ENCODE data around the gene SV2C. TPM values are rescaled to one million over a fixed set of nuclear protein-coding genes. Genes with fewer than 3 reads are reported as not detected.
"Not testable (repeated sequence)": the region's sequence is repeated elsewhere in the genome, so short reads cannot be mapped to it uniquely, and the experiment has no call there.

The SV2C gene, protein sequence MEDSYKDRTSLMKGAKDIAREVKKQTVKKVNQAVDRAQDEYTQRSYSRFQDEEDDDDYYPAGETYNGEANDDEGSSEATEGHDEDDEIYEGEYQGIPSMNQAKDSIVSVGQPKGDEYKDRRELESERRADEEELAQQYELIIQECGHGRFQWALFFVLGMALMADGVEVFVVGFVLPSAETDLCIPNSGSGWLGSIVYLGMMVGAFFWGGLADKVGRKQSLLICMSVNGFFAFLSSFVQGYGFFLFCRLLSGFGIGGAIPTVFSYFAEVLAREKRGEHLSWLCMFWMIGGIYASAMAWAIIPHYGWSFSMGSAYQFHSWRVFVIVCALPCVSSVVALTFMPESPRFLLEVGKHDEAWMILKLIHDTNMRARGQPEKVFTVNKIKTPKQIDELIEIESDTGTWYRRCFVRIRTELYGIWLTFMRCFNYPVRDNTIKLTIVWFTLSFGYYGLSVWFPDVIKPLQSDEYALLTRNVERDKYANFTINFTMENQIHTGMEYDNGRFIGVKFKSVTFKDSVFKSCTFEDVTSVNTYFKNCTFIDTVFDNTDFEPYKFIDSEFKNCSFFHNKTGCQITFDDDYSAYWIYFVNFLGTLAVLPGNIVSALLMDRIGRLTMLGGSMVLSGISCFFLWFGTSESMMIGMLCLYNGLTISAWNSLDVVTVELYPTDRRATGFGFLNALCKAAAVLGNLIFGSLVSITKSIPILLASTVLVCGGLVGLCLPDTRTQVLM
- under 1 TPM; 0.37 to 0.40 TPM for total RNA-seq
- under 1 TPM in 1 of 2 donors, not detected in 1; 0.01 TPM for polyA plus RNA-seq
- long read RNA-seq, donor 1, result 0 reads
- long read RNA-seq, donor 2, result 0 reads
- long read RNA-seq, donor 3, result 0 reads
- long read RNA-seq, donor 4, partial matches to known transcripts, result 7 of 7 reads
- long read RNA-seq, donor 4, other reads (novel, unspliced or antisense), result 0 of 7 reads
- long read RNA-seq, donor 5, result 0 reads

DNA sequence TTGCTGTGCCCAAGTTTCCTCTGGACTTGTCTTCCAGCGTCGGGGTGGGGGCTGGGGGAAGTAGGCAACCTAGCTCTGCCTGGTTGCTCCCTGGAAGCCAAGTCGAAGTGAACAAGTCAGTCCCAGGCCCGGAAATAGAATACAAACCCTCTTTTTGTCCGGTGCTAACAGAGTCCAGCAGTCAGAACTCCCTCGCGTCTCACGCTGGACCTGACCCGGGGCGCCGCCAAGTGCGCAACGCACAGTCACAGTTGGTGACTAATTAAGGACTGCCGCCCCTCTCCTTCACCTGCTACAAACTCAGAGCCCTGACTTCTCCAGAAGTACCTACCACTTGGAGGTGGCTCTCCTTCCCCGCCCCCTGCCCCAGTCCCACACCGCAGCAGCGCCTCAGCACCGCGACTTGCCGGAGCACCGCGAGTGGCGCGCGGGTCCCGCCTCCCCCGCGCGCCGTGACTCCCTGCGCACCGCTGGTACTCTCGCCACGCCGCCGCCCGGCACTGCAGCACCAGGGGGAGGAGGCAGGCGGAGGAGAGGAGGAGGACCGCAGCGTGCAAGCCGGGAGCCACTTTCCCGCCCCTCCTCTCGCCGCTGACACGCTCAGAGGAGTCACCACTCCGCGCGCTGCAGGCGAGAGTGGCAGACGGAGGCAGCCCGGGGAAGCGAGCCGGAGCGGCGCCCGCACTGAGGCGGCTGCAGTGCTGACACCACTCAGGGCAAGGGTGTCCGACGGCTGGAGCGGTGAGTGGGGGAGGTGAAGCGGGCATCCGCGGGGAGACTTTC lies at the start of gene SV2C:
Gene SV2C, plus strand, starts transcription at position 612 of the 783 bp plus-strand sequence. CDS start 48,368 bp downstream, outside the sequence.
- Histone ChIP-seq H3K27me3 (ENCODE audit: control insufficient read depth in 3 of 3, insufficient read depth in 3 of 3, low read length in 2 of 3) (peaks cover 16 to 80% (median 68%) of the 10 kb centered on the region in 3 donors), H3K9me3 (ENCODE audit: control insufficient read depth in 4 of 4, insufficient read depth in 3 of 4, low read length in 3 of 4) (peaks cover 0 to 10% (median 0%) of the 10 kb centered on the region in 4 donors), H3K9ac (ENCODE audit: insufficient read depth in 1 of 2, low read length in 2 of 2) (no peak within 1 kb of the TSS), H3K4me3 (peak within 1 kb of the TSS; percentile 36), H3K36me3 (ENCODE audit: control insufficient read depth in 4 of 4, insufficient read depth in 4 of 4, low read length in 4 of 4) (no peaks in the 10 kb centered on the region), H3K4me1 (ENCODE audit: control insufficient read depth in 5 of 5, insufficient read depth in 5 of 5, low read length in 5 of 5) (peaks cover 0 to 15% (median 0%) of the 10 kb centered on the region in 5 donors), H3K27ac (ENCODE audit: low read depth in 1 of 2, low read length in 1 of 2) (no peak within 1 kb of the TSS)
- 1% methylated on average over 52 to 63 of the region's 63 CpGs for WGBS, 2 donors
- DNase-seq (peak; percentile 18 to 51 (median 48)), ATAC-seq (ENCODE audit: insufficient read depth, low FRiP score) (no peak)
- TF ChIP-seq, protein P1, sequence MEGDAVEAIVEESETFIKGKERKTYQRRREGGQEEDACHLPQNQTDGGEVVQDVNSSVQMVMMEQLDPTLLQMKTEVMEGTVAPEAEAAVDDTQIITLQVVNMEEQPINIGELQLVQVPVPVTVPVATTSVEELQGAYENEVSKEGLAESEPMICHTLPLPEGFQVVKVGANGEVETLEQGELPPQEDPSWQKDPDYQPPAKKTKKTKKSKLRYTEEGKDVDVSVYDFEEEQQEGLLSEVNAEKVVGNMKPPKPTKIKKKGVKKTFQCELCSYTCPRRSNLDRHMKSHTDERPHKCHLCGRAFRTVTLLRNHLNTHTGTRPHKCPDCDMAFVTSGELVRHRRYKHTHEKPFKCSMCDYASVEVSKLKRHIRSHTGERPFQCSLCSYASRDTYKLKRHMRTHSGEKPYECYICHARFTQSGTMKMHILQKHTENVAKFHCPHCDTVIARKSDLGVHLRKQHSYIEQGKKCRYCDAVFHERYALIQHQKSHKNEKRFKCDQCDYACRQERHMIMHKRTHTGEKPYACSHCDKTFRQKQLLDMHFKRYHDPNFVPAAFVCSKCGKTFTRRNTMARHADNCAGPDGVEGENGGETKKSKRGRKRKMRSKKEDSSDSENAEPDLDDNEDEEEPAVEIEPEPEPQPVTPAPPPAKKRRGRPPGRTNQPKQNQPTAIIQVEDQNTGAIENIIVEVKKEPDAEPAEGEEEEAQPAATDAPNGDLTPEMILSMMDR (IDR thresholded peaks at IDR 0.05; ENCODE audit: control extremely low read depth, extremely low read depth), result no peak

GRCh38 chr5:76037736-76038151 lies 45.4 kb upstream of the SV2C start:
- 14 to 33% methylated on average over 18 of the region's 18 CpGs for whole genome bisulfite sequencing, 2 donors
- not testable (repeated sequence) for H3K27ac ChIP-seq (ENCODE audit: low read depth in 1 of 2, low read length in 1 of 2); H3K9me3 ChIP-seq (ENCODE audit: control insufficient read depth in 4 of 4, insufficient read depth in 3 of 4, low read length in 3 of 4); H3K27me3 ChIP-seq (ENCODE audit: control insufficient read depth in 3 of 3, insufficient read depth in 3 of 3, low read length in 2 of 3); DNase-seq; H3K4me1 ChIP-seq (ENCODE audit: control insufficient read depth in 5 of 5, insufficient read depth in 5 of 5, low read length in 5 of 5); ATAC-seq (ENCODE audit: insufficient read depth, low FRiP score); H3K4me3 ChIP-seq; H3K36me3 ChIP-seq (ENCODE audit: control insufficient read depth in 4 of 4, insufficient read depth in 4 of 4, low read length in 4 of 4); H3K9ac ChIP-seq (ENCODE audit: insufficient read depth in 1 of 2, low read length in 2 of 2)

- Histone ChIP-seq H3K9ac (ENCODE audit: insufficient read depth in 1 of 2, low read length in 2 of 2) (no peak overlapping the region), H3K4me1 (ENCODE audit: control insufficient read depth in 5 of 5, insufficient read depth in 5 of 5, low read length in 5 of 5) (no peaks in the 10 kb centered on the region), H3K27ac (ENCODE audit: low read depth in 1 of 2, low read length in 1 of 2) (no peak overlapping the region), H3K36me3 (ENCODE audit: control insufficient read depth in 4 of 4, insufficient read depth in 4 of 4, low read length in 4 of 4) (no peaks in the 10 kb centered on the region), H3K27me3 (ENCODE audit: control insufficient read depth in 3 of 3, insufficient read depth in 3 of 3, low read length in 2 of 3) (no peaks in the 10 kb centered on the region), H3K9me3 (ENCODE audit: control insufficient read depth in 4 of 4, insufficient read depth in 3 of 4, low read length in 3 of 4) (no peaks in the 10 kb centered on the region), H3K4me3 (no peak overlapping the region)
- ATAC-seq (ENCODE audit: insufficient read depth, low FRiP score), result no peak
- TF ChIP-seq, protein P1 (IDR thresholded peaks at IDR 0.05; ENCODE audit: control extremely low read depth, extremely low read depth), result no peak
- peak; percentile 9 to 54 (median 14) for DNase-seq
Observed at GRCh38 chr5:76038212-76038611, 45.0 kb upstream of the SV2C start.
